NCI-H2171 treated with DMSO at 0.1 percent for 48 hours (cell line): ENCODE measurements around the gene RD3L.
"Not testable (repeated sequence)": the region's sequence is repeated elsewhere in the genome, so short reads cannot be mapped to it uniquely, and the experiment has no call there.

Source experiments
- DNase-seq: peaks from one replicate; lab custom pipeline; 2025; lab: John Stamatoyannopoulos, UW

Gene RD3L

GRCh38 chr14:103941973-103942736 is at the start of gene RD3L:
Gene RD3L, minus strand, starts transcription at chr14:103942529. Its CDS starts 834 bp downstream, at chr14:103941695.
- DNase-seq, result no peak

DNA sequence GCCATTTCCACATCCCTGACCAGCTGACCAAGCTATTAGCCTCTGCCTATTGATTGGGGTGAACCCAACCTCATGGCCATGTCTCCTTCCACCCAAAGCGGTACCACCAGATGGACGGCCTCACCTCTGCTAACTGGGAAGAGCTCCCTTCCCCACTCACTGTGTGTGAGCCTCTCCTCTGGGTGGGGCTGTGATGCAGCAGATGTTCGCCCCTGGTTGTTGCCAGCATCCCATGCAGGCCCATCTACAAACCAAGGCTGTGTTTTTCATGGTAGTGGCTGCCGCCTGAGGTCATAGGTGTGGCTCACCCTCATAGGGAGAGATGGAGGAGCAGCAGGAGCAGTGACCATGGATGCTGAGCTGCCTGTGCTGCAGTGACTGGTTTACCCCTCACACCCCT is 47.6 kb upstream of the RD3L start:
- no peak for DNase-seq

DNA sequence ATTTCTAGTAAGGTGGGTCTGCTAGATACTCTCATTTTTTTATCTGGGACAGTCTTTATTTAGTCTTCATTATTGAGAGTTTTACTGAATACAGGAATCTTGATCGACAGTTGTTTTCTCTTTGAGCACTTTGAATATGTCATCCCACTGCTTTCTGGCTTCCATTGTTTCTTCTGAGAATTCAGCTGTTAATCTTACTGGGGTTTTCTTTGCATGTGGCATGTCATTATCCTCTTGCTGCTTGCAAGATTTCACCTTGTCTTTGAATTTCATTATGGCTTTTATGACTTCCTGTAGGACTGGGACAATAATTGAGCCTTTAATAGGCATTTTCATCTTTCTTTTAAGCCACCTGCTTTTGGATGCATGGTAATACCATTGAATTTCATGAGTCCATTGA is 46.7 kb upstream of the RD3L start:
- no peak for DNase-seq

DNA sequence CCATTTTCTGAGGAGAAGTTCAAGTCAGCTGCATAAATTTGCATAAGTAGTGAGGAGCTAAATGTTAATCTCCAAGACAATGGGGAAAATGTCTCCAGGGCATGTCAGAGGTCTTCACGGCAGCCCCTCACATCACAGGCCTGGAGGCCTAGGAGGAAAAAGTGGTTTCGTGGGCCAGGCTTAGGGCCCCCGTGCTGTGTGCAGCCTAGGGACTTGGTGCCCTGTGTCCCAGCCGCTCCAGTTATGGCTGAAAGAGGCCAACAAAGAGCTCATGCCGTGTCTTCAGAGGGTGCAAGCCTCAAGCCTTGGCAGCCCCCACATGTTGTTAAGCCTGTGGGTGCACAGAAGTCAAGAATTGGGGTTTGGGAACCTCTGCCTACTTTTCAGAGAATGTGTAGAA is 41.9 kb upstream of the RD3L start:
- no peak for DNase-seq

- DNase-seq, result not testable (repeated sequence)
These were observed 38.4 kb upstream of the RD3L start for GRCh38 chr14:103980623-103981238.

DNA sequence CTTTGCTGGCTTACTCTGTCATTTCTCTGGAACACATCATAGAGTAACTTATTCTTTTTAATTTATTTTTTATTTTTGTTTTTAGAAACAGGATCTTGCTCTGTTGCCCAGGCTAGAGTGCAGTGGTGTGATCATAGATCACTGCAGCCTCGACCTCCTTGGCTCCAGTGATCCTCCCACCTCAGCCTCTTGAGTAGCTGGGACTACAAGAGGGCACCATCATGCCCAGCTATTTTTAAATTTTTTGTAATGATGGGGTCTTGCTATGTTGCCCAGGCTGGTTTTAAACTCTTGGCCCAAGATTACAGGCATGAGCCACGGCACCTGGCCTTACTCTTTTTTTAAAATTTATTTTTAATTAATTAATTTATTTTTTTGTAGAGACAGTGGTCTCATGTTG is 32.2 kb upstream of the RD3L start:
- DNase-seq, result no peak

DNA sequence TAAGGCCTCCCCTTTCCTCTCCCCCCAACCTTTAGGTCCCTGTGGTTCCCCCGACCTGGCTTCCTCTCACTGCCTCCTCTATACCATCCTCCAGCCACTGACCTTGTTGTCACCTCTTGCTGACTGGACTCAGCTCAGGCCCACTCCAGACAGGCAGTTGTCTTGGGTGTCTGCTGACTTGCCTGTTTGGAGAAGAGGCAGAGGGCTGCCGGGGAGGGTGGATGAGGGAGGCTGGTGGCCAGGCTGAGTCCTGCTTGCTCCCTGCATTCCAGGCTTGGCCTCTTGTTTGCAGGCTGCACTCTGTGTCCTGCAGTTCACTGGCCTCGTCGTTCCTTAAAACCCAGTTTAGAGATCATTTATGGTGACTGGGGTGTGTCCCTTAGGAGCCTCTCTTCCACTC is 31.0 kb upstream of the RD3L start:
- no peak for DNase-seq

- DNase-seq, result no peak
These were observed 27.6 kb upstream of the RD3L start for GRCh38 chr14:103969961-103970360.

DNA sequence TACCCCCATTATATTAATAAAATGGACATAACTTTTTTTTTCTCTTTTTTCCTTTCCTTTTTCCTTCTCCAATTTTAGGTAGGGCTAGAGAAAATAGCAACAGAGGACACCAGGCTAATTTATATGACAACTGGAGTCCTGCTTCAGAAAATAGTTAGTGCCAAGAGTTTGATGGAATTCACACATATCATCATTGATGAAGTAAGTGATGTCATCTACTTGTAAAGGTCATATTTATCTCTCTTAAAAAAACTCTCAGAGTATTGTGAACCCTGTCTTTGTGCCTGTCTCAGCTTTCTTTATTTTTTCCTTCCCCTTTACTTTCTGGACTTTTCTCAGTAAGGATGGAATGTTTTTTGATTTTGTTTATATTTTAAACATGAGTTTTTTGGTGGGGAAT is 24.3 kb upstream of the RD3L start:
- no peak for DNase-seq

GRCh38 chr14:103961928-103962578 is 19.7 kb upstream of the RD3L start:
- DNase-seq, result no peak

- no peak for DNase-seq
These were observed 18.2 kb upstream of the RD3L start for GRCh38 chr14:103960457-103961055.

DNA sequence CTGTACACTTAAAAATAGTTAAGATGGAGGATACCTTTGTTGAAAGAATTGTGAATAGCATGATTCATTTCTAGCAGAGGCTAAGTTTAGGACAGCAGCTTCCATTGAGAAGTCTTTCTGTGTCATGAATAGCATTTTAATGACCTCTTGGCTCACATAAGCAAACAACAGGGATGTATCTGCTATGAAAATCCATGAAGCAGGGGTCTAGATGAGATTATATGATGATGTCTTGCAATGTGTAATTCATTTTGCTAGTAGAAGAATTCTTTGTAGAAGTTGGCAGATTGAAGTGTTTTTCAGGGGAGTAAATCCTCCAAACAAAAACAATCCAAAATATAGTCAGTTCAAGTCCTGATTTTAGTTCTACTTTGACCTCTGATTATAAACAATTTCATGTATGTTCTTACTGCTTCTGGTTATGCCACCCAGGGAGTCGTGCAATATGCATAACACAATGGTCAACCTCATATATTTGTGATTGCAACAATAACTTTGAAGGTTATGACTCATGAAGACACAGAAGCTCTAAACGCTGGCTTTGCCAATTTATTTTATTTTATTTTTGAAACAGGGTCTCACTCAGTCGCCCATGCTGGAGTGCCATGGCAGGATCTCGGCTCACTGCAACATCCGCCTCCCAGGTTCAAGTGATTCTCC is 6.9 kb upstream of the RD3L start:
- DNase-seq, result no peak

DNA sequence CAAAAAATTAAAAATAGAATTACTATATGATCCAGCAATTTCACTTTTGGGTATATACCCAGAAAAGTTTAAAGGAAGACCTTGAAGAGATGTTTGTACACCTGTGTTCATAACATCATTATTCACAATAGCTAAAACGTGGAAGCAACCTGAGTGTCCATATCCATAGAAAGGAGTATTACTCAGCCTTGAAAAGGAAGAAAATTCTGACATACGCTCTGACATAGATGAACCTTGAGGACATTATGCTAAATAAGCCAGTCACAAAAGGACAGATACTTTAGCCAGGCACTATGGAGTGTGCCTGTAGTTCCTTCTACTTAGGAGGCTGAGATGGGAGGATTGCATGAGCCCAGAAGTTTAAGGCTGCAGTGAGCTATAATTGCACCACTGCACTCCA is 6.1 kb upstream of the RD3L start:
- DNase-seq, result no peak

- no peak for DNase-seq
These were observed 4.6 kb upstream of the RD3L start for GRCh38 chr14:103946975-103947374.

DNA sequence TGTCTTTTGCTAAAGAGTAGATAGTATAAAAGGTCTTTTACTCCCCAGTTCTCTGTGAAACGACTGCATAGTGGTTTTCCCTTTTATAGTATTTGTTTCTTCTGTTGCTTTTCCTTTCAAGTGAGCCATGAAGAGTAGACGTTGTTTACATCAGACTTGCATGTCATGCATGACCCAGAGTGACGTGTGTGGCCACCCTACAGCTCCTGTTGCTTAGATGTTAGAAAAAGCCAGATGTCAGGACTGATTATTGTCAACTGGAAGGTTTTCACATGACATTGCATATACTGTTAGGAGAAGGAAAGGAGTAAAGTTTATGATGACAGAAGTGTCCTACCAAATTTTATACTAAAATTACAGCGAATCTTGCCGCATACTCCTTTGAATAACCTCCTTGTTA is 1.3 kb upstream of the RD3L start:
- DNase-seq, result no peak

DNA sequence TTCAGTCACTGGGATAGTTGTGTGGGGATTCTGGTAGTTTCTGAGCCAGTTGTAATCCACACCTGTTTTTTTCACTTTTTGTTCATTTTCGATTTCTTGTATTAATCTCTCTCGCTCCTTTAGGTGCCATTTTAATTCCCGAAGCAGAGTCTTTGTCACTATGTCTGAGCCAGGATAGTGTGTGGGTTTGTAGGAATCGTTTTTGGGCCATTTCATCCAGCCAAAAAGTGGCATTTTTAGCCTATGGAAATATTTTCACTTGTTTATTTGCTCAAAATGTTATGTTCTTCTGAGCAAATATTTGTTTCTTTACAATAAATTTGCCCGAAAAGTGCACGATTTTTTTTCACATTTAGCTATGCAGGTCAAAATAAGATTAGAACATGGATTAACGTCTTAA is 867 bp downstream of the RD3L start:
- DNase-seq, result no peak

GRCh38 chr14:103935102-103935501 is 7.2 kb downstream of the RD3L start:
- no peak for DNase-seq

DNA sequence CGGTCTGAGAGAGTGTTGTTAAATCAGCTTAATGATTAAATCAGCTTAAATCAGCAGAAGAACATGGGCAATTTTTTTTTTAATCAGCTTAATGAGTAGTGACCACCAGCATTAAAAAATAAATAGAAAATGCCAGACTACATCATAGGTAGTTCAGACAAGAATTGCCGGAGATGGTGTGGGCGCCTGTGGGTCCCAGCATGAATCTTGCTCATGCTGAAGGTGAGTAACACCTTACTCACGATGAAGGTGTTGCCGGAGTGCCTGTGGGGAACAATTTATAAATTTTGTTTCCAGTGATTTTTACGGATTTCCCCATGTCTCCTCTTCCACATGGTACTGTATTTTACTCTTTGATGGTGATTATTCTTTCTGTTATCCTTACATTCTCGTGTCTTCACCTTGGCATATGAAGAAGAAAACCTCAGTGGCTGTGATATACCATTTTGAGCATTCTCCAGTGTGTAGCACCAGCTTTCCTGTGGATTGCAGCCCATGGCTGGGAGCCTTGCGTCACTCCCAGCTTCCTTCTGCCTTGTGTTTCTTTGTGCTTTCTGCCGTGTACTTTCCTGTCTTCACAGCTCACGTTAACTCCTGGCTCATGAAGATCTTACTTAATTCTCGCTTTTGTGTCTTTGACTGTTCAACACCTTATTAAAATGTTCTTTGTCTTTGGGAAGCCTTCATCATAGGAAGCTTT is 9.4 kb downstream of the RD3L start:
- no peak for DNase-seq

DNA sequence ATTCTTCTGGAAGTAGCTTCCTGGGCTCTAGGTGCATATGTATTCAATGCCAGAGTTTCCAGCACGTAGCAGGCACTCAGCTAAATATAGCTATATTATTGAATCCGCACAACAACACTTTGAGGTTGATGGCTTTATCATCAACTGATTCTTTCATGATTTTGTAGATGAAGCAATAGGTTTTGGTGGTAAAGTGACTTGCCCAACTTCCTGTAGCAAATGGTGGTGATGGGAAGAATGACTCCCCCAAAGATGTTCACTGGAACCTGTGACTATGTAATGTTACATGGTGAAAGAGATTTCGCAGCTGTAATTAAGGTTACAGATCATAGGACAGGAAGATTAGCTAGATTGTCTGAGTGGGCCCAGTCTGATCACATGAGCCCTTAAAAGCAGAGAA is 10.9 kb downstream of the RD3L start:
- no peak for DNase-seq

DNA sequence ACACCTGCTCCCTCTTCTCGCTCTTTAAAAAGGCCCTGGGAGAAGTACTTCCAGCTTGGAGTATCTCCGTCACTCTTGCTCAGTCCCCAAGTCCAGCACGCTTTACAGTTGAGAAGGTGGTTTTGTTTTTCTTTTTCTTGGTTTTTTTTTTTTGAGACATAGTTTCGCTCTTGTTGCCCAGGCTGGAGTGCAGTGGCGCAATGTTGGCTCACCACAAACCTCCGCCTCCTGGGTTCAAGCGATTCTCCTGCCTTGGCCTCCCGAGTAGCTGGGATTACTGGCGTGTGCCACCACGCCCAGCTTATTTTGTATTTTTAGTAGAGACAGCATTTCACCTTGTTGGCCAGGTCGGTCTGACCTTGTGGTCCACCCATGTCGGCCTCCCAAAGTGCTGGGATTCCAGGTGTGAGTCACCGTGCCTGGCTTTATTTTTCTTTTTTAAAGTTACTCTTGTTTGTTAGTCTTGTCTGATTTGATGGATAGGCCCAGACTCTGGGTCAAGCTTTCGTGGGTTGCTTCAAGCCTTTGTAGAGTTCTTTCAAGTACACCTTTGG is 12.2 kb downstream of the RD3L start:
- DNase-seq, result no peak
